Endothelial cell of umbilical vein (primary cell): Measurements from ENCODE around the gene LRRC3C. TPM values are rescaled to one million over a fixed set of nuclear protein-coding genes. Genes with fewer than 3 reads are reported as not detected.

Experiments
- BruUV-seq: library from RNA; stranded (reverse); fragments of 400-500 nt; replicated peaks from 2 replicates; lab custom pipeline; 2021; lab: Mats Ljungman, UMichigan
- CTCF ChIA-PET: fragments of 300-600, 350-600 bp; sonication (Branson Sonifier 250); formaldehyde crosslinking; loops from one replicate; lab custom pipeline; 2021; ENCODE audit warnings: antibody characterized with exemption, inconsistent platforms; lab: Charles Lee
- POLR2A ChIA-PET: fragments of 300-600, 350-600 bp; sonication (Branson Sonifier 250); formaldehyde crosslinking; loops from one replicate; lab custom pipeline; 2021; ENCODE audit warnings: antibody characterized with exemption, inconsistent platforms; lab: Charles Lee
- DNase-seq: peaks from one replicate; pipeline ENCODE4 v3.0.0-alpha.2; 2011; ENCODE audit warnings: low read depth, low spot score
- FAIRE-seq: peaks from 2 replicates; lab custom pipeline; 2011; peaks lifted over from hg19 to GRCh38; lab: Jason Lieb, UNC
- H2AFZ ChIP-seq: 2 replicates; pipeline ENCODE4 v1.6.0; 2012; ENCODE audit warnings: low read depth, low read length, control low read depth, inconsistent platforms
- H3K27ac ChIP-seq: 2 replicates; pipeline ENCODE4 v1.5.1; 2011; ENCODE audit warnings: low read depth, mild to moderate bottlenecking, control low read depth, low read length, moderate library complexity; ENCODE audit not compliant: insufficient read depth
- H3K27me3 ChIP-seq, 2 experiments: 2 replicates each; pipeline versions ENCODE4 v1.6.0 to v1.6.1; 2011; ENCODE audit warnings: low read length in 2 of 2, mixed read lengths in 1 of 2; ENCODE audit not compliant: control insufficient read depth in 2 of 2, insufficient read depth in 2 of 2
- H3K36me3 ChIP-seq, 2 experiments: 2 replicates in 1 of 2; 3 replicates in 1 of 2; pipeline ENCODE4 v1.5.1; 2011; ENCODE audit warnings: low read length in 2 of 2, mild to moderate bottlenecking in 1 of 2, moderate library complexity in 1 of 2; ENCODE audit not compliant: control insufficient read depth in 2 of 2, insufficient read depth in 2 of 2; ENCODE audit errors: extremely low read depth in 1 of 2
- H3K4me1 ChIP-seq: 3 replicates; pipeline ENCODE4 v1.5.1; 2011; ENCODE audit warnings: mild to moderate bottlenecking, low read length; ENCODE audit not compliant: control insufficient read depth, insufficient read depth; ENCODE audit errors: extremely low read depth
- H3K4me2 ChIP-seq: 2 replicates; pipeline ENCODE4 v1.6.1; 2011; ENCODE audit warnings: low read length, control low read depth, mixed read lengths; ENCODE audit not compliant: insufficient read depth
- H3K4me3 ChIP-seq, 3 experiments: fragments of 200-600 bp in 1 of 3; sonication (generic), shearing (Covaris generic) in 1 of 3; replicated peaks in 1 of 3; 2 replicates each; pipeline ENCODE4 v1.5.1; 2011 to 2016; ENCODE audit warnings: control low read depth in 3 of 3, low read length in 3 of 3, mild to moderate bottlenecking in 2 of 3, inconsistent platforms in 1 of 3, low read depth in 1 of 3, moderate library complexity in 1 of 3; ENCODE audit not compliant: insufficient read depth in 1 of 3
- H3K79me2 ChIP-seq: 2 replicates; pipeline ENCODE4 v1.6.0; 2012; ENCODE audit warnings: low read length, inconsistent platforms; ENCODE audit not compliant: control insufficient read depth, insufficient read depth
- H3K9ac ChIP-seq: replicated peaks from 2 replicates; pipeline ENCODE3; 2011; ENCODE audit warnings: low read length, control low read depth; ENCODE audit not compliant: insufficient read depth; ENCODE audit errors: extremely low read depth
- H3K9me1 ChIP-seq: replicated peaks from 3 replicates; pipeline ENCODE4 v1.6.0; 2011; ENCODE audit warnings: mild to moderate bottlenecking, low read length; ENCODE audit not compliant: control insufficient read depth, insufficient read depth; ENCODE audit errors: extremely low read depth
- H3K9me3 ChIP-seq: replicated peaks from 2 replicates; pipeline ENCODE4 v1.5.1; 2012; ENCODE audit warnings: low read length, inconsistent platforms; ENCODE audit not compliant: control insufficient read depth, insufficient read depth
- H4K20me1 ChIP-seq: replicated peaks from 2 replicates; pipeline ENCODE3; 2011; ENCODE audit warnings: mild to moderate bottlenecking, low read length; ENCODE audit not compliant: control insufficient read depth, insufficient read depth; ENCODE audit errors: extremely low read depth
- FOS ChIP-seq: IDR thresholded peaks from 2 replicates; pipeline ENCODE4 v1.6.1; 2011; ENCODE audit warnings: mild to moderate bottlenecking, low read length, moderate library complexity, borderline replicate concordance; ENCODE audit not compliant: insufficient read depth
- GATA2 ChIP-seq: IDR thresholded peaks from 2 replicates; pipeline ENCODE4 v1.7.0; 2011; ENCODE audit warnings: low read depth, mild to moderate bottlenecking, moderate library complexity, mixed read lengths, low read length; ENCODE audit not compliant: insufficient read length, insufficient read depth
- JUN ChIP-seq: IDR thresholded peaks from 2 replicates; pipeline ENCODE4 v1.6.1; 2011; ENCODE audit warnings: borderline replicate concordance, low read depth; ENCODE audit not compliant: insufficient read length, insufficient read depth
- POLR2A ChIP-seq: IDR thresholded peaks from 2 replicates; pipeline ENCODE4 v1.6.1; 2012; ENCODE audit warnings: low read depth, mild to moderate bottlenecking, control low read depth, low read length
- dilution Hi-C: fragments of 300-500 bp; cut with MboI; formaldehyde crosslinking; loops from one replicate; pipeline ENCODE4 v1.15.0; 2019; ENCODE audit warnings: low sequenced_read_pairs; ENCODE audit not compliant: extremely low pct_ligation_motif_present
- intact Hi-C: fragments of 100-400 bp; cut with micrococcal nuclease; formaldehyde crosslinking; loops from one replicate; pipeline ENCODE4 v1.10.0; 2022
- polyA plus RNA-seq, 4 experiments: library from polyadenylated mRNA; depleted of rRNA in 3 of 4; stranded (reverse) in 3 of 4; unstranded in 1 of 4; fragments of >200 nt; gene quantifications; 2 replicates each; pipeline versions ENCODE4 v1.2.1 to v1.2.3, GENCODE V29; 2011 to 2012; ENCODE audit warnings: missing spikeins in 1 of 4
- total RNA-seq: library from RNA; stranded (reverse); gene quantifications from 2 replicates; pipeline ENCODE4 v1.2.3, GENCODE V29; 2021
- TF ChIP-seq, protein P1 (sequence below), 2 donors: IDR thresholded peaks; 1 replicate in 1 of 2; 2 replicates in 1 of 2; pipeline ENCODE4 v1.5.1; 2011; ENCODE audit warnings: low read length in 2 of 2, mild to moderate bottlenecking in 2 of 2, moderate library complexity in 2 of 2, control low read depth in 1 of 2, inconsistent platforms in 1 of 2, low read depth in 1 of 2; ENCODE audit not compliant: insufficient read depth in 1 of 2; ENCODE audit errors: extremely low read depth in 1 of 2

Gene LRRC3C
- total and polyA plus RNA-seq, 2 donors (not counting 3 experiments of a cell fraction or from before 2014, with no cell fraction given) = not detected

DNA sequence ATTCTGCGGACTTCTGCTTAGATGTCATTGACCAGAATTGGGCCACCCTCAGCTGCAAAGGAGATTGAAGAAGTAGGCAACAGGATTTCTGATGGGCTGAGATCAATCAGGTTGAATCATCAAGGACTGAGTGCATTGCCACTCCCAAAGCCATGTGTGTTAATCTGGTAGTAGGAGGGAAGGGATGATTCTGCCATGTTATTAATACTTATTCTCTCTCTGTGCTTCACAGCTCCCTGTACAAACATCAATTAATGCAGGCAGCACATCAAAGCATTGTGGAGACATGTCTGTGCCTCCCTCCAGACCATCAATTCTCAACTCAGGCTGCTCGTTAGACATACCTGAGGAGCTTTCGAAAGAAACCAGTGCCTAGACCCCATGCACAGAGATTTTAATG lies 11.6 kb downstream of the LRRC3C start:
- BruUV-seq = no TSS peak
- peaks cover 0 to 2% of the 10 kb centered on the region in 2 experiments for H3K27me3 ChIP-seq
- no peak overlapping the region for H3K4me3 ChIP-seq
- no peak overlapping the region for H3K4me2 ChIP-seq
- no peaks in the 10 kb centered on the region for H3K36me3 ChIP-seq
- H3K9me3 ChIP-seq = no peaks in the 10 kb centered on the region
- no peak for DNase-seq
- peaks cover 5% of the 10 kb centered on the region for H3K4me1 ChIP-seq
- TF ChIP-seq GATA2 = no peak
- TF ChIP-seq JUN = no peak
- H3K79me2 ChIP-seq = no peaks in the 10 kb centered on the region
- H2AFZ ChIP-seq = no peak overlapping the region
- intact Hi-C loops = no loop called here
- CTCF ChIA-PET = interaction anchor here (0.9 to 1.4 kb wide), 3 partner anchors 9 to 31 kb away, joined by 3 to 9 read pairs (median 4); no protein-coding TSS in a partner anchor
- no peak for FAIRE-seq
- POLR2A ChIA-PET = interaction anchor here (0.5 kb wide), 1 partner anchor 205 kb away, joined by 7 read pairs; no protein-coding TSS in a partner anchor
- no peak overlapping the region for H3K27ac ChIP-seq
- no peaks in the 10 kb centered on the region for H3K9me1 ChIP-seq
- dilution Hi-C loops = no loop called here
- H3K9ac ChIP-seq = no peak overlapping the region
- H4K20me1 ChIP-seq = no peaks in the 10 kb centered on the region

DNA sequence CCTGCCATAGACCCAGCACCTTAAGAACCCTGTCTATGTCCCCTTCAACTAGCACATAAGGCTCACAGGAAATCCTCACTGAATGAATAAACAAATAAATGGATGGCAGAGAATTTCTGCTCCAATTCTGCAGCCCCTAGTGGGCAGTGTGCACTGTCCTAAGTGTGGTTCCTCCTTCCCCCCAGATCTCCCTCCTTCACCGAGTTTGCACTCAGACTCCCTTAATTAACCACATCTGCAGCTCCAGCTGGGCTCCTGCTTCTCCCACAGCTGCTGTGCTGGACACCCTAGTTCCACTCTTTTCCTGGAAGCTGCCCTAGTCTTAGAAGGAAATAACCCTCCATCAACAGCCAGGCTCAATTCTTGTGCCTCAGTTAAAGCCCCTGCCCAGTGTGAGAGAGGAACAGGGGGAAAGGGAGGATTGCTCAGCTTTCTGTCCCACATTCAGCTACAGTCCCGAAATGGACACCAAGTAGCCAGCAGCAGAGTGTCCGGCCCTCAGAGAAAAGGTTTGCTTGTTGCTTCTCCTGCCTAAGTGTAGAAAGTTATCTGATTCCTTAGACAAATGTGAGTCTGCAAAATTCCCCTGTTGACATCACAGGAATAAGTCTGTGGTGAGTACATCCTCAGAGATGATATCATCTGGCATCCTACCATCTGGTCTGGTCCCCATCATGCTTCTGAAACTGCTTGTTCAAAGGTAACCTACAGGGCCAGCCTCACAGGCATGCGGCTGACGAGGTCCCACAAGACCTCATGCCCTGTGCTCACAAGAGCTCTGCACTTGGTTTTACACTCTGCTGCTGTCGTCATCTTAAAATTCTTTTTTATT lies 12.3 kb downstream of the LRRC3C start:
- peaks cover 5% of the 10 kb centered on the region for H3K4me1 ChIP-seq
- POLR2A ChIA-PET = interaction anchor here (0.5 kb wide), 1 partner anchor 205 kb away, joined by 7 read pairs; no protein-coding TSS in a partner anchor
- no peaks in the 10 kb centered on the region for H4K20me1 ChIP-seq
- FAIRE-seq (no peak), DNase-seq (peak; percentile 31)
- no peaks in the 10 kb centered on the region for H3K36me3 ChIP-seq
- no peaks in the 10 kb centered on the region for H3K9me3 ChIP-seq
- intact Hi-C loops (no loop called here), dilution Hi-C loops (no loop called here)
- TF ChIP-seq POLR2A = no peak
- TF ChIP-seq, protein P1, sequence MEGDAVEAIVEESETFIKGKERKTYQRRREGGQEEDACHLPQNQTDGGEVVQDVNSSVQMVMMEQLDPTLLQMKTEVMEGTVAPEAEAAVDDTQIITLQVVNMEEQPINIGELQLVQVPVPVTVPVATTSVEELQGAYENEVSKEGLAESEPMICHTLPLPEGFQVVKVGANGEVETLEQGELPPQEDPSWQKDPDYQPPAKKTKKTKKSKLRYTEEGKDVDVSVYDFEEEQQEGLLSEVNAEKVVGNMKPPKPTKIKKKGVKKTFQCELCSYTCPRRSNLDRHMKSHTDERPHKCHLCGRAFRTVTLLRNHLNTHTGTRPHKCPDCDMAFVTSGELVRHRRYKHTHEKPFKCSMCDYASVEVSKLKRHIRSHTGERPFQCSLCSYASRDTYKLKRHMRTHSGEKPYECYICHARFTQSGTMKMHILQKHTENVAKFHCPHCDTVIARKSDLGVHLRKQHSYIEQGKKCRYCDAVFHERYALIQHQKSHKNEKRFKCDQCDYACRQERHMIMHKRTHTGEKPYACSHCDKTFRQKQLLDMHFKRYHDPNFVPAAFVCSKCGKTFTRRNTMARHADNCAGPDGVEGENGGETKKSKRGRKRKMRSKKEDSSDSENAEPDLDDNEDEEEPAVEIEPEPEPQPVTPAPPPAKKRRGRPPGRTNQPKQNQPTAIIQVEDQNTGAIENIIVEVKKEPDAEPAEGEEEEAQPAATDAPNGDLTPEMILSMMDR (IDR thresholded peaks at IDR 0.05; ENCODE audit: extremely low read depth in 1 of 2, insufficient read depth in 1 of 2, low read depth in 1 of 2, low read length in 2 of 2) = peak; percentile 38 to 46
- TF ChIP-seq FOS = no peak
- H3K4me2 ChIP-seq = no peak overlapping the region
- H3K79me2 ChIP-seq = no peaks in the 10 kb centered on the region
- no peak overlapping the region for H3K27ac ChIP-seq
- H3K9ac ChIP-seq = no peak overlapping the region
- no peak overlapping the region for H2AFZ ChIP-seq
- peaks cover 0 to 2% of the 10 kb centered on the region in 2 experiments for H3K27me3 ChIP-seq
- CTCF ChIA-PET = interaction anchor here (0.9 to 1.6 kb wide), 3 partner anchors 8 to 32 kb away, joined by 3 to 4 read pairs (median 4); no protein-coding TSS in a partner anchor
- BruUV-seq = no TSS peak
- no peaks in the 10 kb centered on the region for H3K9me1 ChIP-seq
- no peak overlapping the region for H3K4me3 ChIP-seq
